Effector memory CD8-positive, alpha-beta T cell (primary cell): ENCODE data around the gene OR4D9.
A peak's percentile ranks its signal among the peaks of the same experiment; 100 is the strongest.

ENCODE experiments used
- ATAC-seq: fragments of 150-1000 bp; cut with Tn5 transposase; replicated peaks from 2 replicates; pipeline ENCODE4 v1.10.0; 2021; ENCODE audit warnings: mild to moderate bottlenecking, moderate library complexity
- DNase-seq, 3 experiments: peaks; one replicate each; pipeline ENCODE4 v3.0.0; 2021
- H3K27ac Mint-ChIP-seq, 2 donors: one replicate each; pipeline ENCODE4 v1.8.0; 2022; ENCODE audit warnings: mild to moderate bottlenecking in 2 of 2, mixed read lengths in 2 of 2, moderate library complexity in 2 of 2
- H3K27me3 Mint-ChIP-seq, 2 donors: one replicate each; pipeline ENCODE4 v1.8.0; 2022; ENCODE audit warnings: mixed read lengths in 2 of 2
- H3K36me3 Mint-ChIP-seq: one replicate; pipeline ENCODE4 v1.8.0; 2022; ENCODE audit warnings: mild to moderate bottlenecking, moderate library complexity, mixed read lengths; ENCODE audit not compliant: insufficient read depth
- H3K4me1 Mint-ChIP-seq, 2 donors: one replicate each; pipeline ENCODE4 v1.8.0; 2022; ENCODE audit warnings: low read depth in 2 of 2, mixed read lengths in 2 of 2
- H3K4me3 Mint-ChIP-seq, 2 donors: one replicate each; pipeline ENCODE4 v1.8.0; 2022; ENCODE audit warnings: mild to moderate bottlenecking in 2 of 2, mixed read lengths in 2 of 2, moderate library complexity in 2 of 2
- H3K9me3 Mint-ChIP-seq, 2 donors: one replicate each; pipeline ENCODE4 v1.8.0; 2022; ENCODE audit warnings: mixed read lengths in 2 of 2

OR4D9 gene

DNA sequence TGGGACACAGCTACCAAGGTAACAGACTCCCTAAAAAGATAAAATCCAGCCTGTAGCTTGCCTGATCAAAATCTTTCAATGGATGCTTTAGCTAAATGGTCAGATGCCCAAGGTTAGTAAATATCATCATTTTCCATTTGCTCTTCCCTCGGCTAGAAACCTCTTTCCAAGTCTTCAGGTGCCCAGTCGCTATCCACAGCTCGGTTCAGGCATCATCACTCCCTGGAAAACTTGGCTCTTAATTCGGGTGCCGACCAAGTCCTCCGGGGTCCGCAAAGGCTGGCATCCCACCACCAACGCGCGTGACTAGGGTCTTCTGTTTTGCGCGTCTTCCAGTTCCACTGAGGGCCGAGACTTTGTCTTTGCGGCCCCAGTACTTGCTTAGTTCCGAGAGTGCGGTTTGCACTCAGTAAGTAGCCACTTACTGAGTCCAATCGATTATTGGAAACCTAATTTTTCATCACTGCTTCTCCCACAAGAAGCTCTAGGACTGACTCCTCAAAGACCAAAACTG lies 44.3 kb downstream of the OR4D9 start:
- Mint-ChIP-seq H3K36me3 (peaks cover 67% of the 10 kb centered on the region), H3K27me3 (no peaks in the 10 kb centered on the region), H3K9me3 (no peaks in the 10 kb centered on the region), H3K4me1 (peaks cover 27 to 36% of the 10 kb centered on the region in 2 donors), H3K4me3 (peak overlapping the region; percentile 70 to 83), H3K27ac (peak overlapping the region; percentile 71 to 92)
- ATAC-seq = no peak
- DNase-seq = no peak

- DNase-seq (peak; percentile 45 to 52 (median 48)), ATAC-seq (no peak)
- no peaks in the 10 kb centered on the region for H3K27me3 Mint-ChIP-seq
- H3K4me3 Mint-ChIP-seq = peak overlapping the region; percentile 70 to 83
- no peaks in the 10 kb centered on the region for H3K9me3 Mint-ChIP-seq
- peak overlapping the region; percentile 71 to 92 for H3K27ac Mint-ChIP-seq
- H3K4me1 Mint-ChIP-seq = peaks cover 25 to 34% of the 10 kb centered on the region in 2 donors
- peaks cover 66% of the 10 kb centered on the region for H3K36me3 Mint-ChIP-seq
Measured at GRCh38 chr11:59556115-59556916, 45.0 kb downstream of the OR4D9 start.

DNA sequence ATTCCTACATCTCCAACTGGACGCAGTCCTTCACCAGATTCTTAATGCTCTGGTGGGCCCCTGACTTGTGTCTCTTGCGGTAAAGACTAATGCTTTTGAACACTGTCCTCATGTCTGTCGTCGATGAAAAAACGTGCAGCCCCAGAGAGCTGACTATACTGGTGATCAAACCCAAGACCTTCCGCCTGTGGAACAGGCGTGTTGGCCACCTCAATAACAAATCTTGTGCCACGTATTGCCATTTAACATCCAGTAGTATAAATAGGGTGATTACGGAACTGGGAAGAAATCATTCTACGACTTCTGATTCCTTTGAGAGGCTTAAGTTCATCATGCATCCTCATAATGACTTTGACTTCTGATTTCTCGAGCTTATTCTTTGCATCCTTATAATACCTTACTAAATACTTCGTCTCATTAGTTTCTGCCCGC lies 45.6 kb downstream of the OR4D9 start:
- ATAC-seq (peak; percentile 5), DNase-seq (no peak)
- H3K9me3 Mint-ChIP-seq = no peaks in the 10 kb centered on the region
- peak overlapping the region; percentile 70 to 83 for H3K4me3 Mint-ChIP-seq
- peaks cover 24 to 32% of the 10 kb centered on the region in 2 donors for H3K4me1 Mint-ChIP-seq
- H3K27ac Mint-ChIP-seq = peak overlapping the region; percentile 71 to 92
- H3K36me3 Mint-ChIP-seq = peaks cover 60% of the 10 kb centered on the region
- no peaks in the 10 kb centered on the region for H3K27me3 Mint-ChIP-seq

- peak overlapping the region; percentile 70 to 83 for H3K4me3 Mint-ChIP-seq
- no peaks in the 10 kb centered on the region for H3K27me3 Mint-ChIP-seq
- peaks cover 24 to 29% of the 10 kb centered on the region in 2 donors for H3K4me1 Mint-ChIP-seq
- peak overlapping the region in 1 of 2 donors; percentile 92 for H3K27ac Mint-ChIP-seq
- DNase-seq = no peak
- no peak for ATAC-seq
- H3K36me3 Mint-ChIP-seq = peaks cover 54% of the 10 kb centered on the region
- no peaks in the 10 kb centered on the region for H3K9me3 Mint-ChIP-seq
Measured at GRCh38 chr11:59558270-59558643, 46.9 kb downstream of the OR4D9 start.

GRCh38 chr11:59559886-59560285 lies 48.5 kb downstream of the OR4D9 start:
- H3K36me3 Mint-ChIP-seq = peaks cover 56% of the 10 kb centered on the region
- no peaks in the 10 kb centered on the region for H3K27me3 Mint-ChIP-seq
- peaks cover 26 to 29% of the 10 kb centered on the region in 2 donors for H3K4me1 Mint-ChIP-seq
- H3K27ac Mint-ChIP-seq = peak overlapping the region; percentile 99
- H3K4me3 Mint-ChIP-seq = peak overlapping the region; percentile 87 to 91
- H3K9me3 Mint-ChIP-seq = no peaks in the 10 kb centered on the region
- DNase-seq = no peak
- ATAC-seq = no peak

GRCh38 chr11:59560290-59560701 lies 49.0 kb downstream of the OR4D9 start:
- no peaks in the 10 kb centered on the region for H3K9me3 Mint-ChIP-seq
- ATAC-seq = peak; percentile 64
- peak overlapping the region; percentile 99 for H3K27ac Mint-ChIP-seq
- no peaks in the 10 kb centered on the region for H3K27me3 Mint-ChIP-seq
- peaks cover 29 to 30% of the 10 kb centered on the region in 2 donors for H3K4me1 Mint-ChIP-seq
- peak overlapping the region; percentile 87 to 91 for H3K4me3 Mint-ChIP-seq
- peak; percentile 72 to 80 (median 75) for DNase-seq
- H3K36me3 Mint-ChIP-seq = peaks cover 60% of the 10 kb centered on the region

DNA sequence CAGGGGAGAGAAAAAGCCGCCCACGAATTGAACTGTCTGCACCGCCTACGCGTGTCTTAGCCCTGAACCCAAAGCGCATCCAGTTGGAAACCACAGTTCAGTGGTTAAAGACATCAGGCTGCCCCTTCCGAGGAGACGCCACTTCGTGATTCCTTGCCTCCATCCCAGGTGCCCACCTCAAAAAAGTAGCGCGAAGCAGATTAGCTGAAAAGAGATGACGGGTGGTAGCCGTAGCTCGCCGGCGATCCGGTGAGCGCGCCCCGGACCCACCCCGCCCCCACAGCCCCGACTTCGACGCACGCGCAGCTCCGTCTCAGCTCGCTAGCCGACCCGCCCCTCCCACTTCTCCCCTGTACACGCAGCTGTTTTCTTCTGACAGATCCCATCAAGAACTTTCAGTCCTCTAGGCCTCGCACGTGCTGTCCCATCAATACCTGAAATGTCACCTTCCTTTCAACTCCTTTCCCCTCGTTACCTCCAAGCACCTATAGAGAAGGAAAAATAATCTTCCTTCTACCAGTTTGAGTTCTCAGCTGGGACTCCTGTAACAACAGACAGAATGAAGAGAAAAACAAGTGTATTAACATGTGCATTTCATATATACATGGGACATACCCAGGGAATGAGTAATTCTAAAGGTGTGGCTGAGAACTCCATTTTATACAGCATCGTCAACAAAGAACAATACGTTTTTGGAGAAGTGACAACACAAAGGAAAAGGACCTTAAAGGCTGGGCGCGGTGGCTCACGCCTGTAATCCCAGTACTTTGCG lies 49.5 kb downstream of the OR4D9 start:
- peak; percentile 67 for ATAC-seq
- H3K4me1 Mint-ChIP-seq = peaks cover 25 to 30% of the 10 kb centered on the region in 2 donors
- no peaks in the 10 kb centered on the region for H3K27me3 Mint-ChIP-seq
- DNase-seq = peak; percentile 59 to 62 (median 61)
- no peaks in the 10 kb centered on the region for H3K9me3 Mint-ChIP-seq
- H3K36me3 Mint-ChIP-seq = peaks cover 61% of the 10 kb centered on the region
- H3K27ac Mint-ChIP-seq = peak overlapping the region; percentile 99
- H3K4me3 Mint-ChIP-seq = peak overlapping the region; percentile 87 to 91

DNA sequence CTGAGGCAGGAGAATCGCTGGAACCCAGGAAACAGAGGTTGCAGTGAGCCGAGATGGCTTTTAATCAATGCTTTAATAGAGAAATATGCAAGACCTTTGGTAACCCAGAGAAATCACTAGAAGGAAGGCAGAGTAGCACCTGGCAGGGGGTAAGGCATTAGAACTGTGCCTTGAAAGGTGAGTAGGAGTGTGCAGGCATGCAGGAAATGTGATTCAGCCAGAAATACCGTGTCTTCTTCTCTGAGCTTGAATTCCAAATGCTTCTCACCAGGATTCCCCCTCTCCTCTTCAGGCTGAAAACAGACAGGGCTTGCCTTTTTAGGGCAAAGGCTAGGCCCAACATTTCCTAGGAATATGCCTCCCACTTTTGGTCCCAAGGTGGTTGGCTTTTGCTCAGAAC lies 51.0 kb downstream of the OR4D9 start:
- peak overlapping the region in 1 of 2 donors; percentile 45 for H3K4me3 Mint-ChIP-seq
- H3K27ac Mint-ChIP-seq = peak overlapping the region in 1 of 2 donors; percentile 99
- peaks cover 57% of the 10 kb centered on the region for H3K36me3 Mint-ChIP-seq
- H3K9me3 Mint-ChIP-seq = no peaks in the 10 kb centered on the region
- ATAC-seq (no peak), DNase-seq (no peak)
- peaks cover 17 to 19% of the 10 kb centered on the region in 2 donors for H3K4me1 Mint-ChIP-seq
- H3K27me3 Mint-ChIP-seq = no peaks in the 10 kb centered on the region
